IMR-90 (cell line): ENCODE measurements around the gene HLA-A.
A peak's percentile ranks its signal among the peaks of the same experiment; 100 is the strongest.

Source experiments
- BHLHE40 ChIP-seq: fragments of 150-350 bp; IDR thresholded peaks from 2 replicates; pipeline ENCODE4 v1.6.1; 2016; ENCODE audit warnings: mild to moderate bottlenecking, low read depth, low read length
- CEBPB ChIP-seq: IDR thresholded peaks from 2 replicates; pipeline ENCODE4 v1.6.1; 2012; ENCODE audit warnings: low read depth, low read length, improper control_type of control experiment
- CHD1 ChIP-seq: IDR thresholded peaks from 2 replicates; pipeline ENCODE4 v1.6.1; 2012; ENCODE audit warnings: low read depth, low read length, improper control_type of control experiment
- CTCF ChIP-seq: conservative IDR thresholded peaks from 2 replicates; pipeline ENCODE4 v1.5.1; 2012; ENCODE audit warnings: mild to moderate bottlenecking, low read depth, low read length, improper control_type of control experiment
- ELK1 ChIP-seq: fragments of 150-350 bp; IDR thresholded peaks from 2 replicates; pipeline ENCODE4 v1.6.1; 2016; ENCODE audit warnings: low read depth, mild to moderate bottlenecking, low read length, moderate library complexity, borderline replicate concordance
- FOS ChIP-seq: fragments of 150-350 bp; IDR thresholded peaks from 2 replicates; pipeline ENCODE4 v1.6.1; 2016; ENCODE audit warnings: low read depth, low read length
- MAFK ChIP-seq: IDR thresholded peaks from 2 replicates; pipeline ENCODE4 v1.6.1; 2012; ENCODE audit warnings: low read depth, low read length, improper control_type of control experiment
- MAZ ChIP-seq: IDR thresholded peaks from 2 replicates; pipeline ENCODE4 v1.6.1; 2012; ENCODE audit warnings: low read depth, mild to moderate bottlenecking, low read length, improper control_type of control experiment, moderate library complexity, borderline replicate concordance
- MXI1 ChIP-seq: IDR thresholded peaks from 2 replicates; pipeline ENCODE4 v1.6.1; 2012; ENCODE audit warnings: low read depth, mild to moderate bottlenecking, low read length, moderate library complexity, borderline replicate concordance
- POLR2A ChIP-seq: IDR thresholded peaks from 2 replicates; pipeline ENCODE4 v1.6.1; 2012; ENCODE audit warnings: mild to moderate bottlenecking, low read depth, low read length
- RAD21 ChIP-seq: IDR thresholded peaks from 2 replicates; pipeline ENCODE4 v1.6.1; 2012; ENCODE audit warnings: low read length, improper control_type of control experiment
- RCOR1 ChIP-seq: IDR thresholded peaks from 2 replicates; pipeline ENCODE4 v1.6.1; 2012; ENCODE audit warnings: mild to moderate bottlenecking, low read length, improper control_type of control experiment; ENCODE audit not compliant: insufficient replicate concordance
- TF ChIP-seq, protein P1 (sequence below): fragments of 150-350 bp; IDR thresholded peaks from 2 replicates; pipeline ENCODE4 v1.6.1; 2017; ENCODE audit warnings: mild to moderate bottlenecking, antibody characterized with exemption, low read length, low read depth

DNA sequence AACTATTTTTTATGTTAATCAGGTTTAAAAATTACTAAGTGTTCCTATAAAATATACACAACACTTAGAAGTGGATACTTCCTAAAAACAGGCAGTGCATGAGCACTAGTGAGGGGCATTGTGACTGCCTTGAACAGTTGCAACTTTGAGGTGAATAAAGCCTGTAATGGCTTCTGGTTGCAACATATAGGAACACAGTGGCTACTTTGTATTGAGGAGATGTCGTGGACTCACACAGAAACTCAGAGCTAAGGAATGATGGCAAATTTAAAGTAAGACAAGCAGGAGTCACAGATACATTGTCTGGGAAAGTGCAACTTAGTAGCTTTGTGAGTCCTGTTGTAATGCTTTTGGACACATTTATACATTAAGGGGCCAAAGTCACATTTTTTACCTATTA, 861 bp upstream of the HLA-A start:
- TF ChIP-seq POLR2A, result no peak
- no peak for TF ChIP-seq CTCF
- TF ChIP-seq RAD21, result no peak
- TF ChIP-seq RCOR1, result no peak
- no peak for TF ChIP-seq BHLHE40
- no peak for TF ChIP-seq FOS
- no peak for TF ChIP-seq MAZ
- TF ChIP-seq, protein P1, sequence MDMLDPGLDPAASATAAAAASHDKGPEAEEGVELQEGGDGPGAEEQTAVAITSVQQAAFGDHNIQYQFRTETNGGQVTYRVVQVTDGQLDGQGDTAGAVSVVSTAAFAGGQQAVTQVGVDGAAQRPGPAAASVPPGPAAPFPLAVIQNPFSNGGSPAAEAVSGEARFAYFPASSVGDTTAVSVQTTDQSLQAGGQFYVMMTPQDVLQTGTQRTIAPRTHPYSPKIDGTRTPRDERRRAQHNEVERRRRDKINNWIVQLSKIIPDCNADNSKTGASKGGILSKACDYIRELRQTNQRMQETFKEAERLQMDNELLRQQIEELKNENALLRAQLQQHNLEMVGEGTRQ, result no peak
- TF ChIP-seq MAFK, result no peak
- no peak for TF ChIP-seq ELK1
- TF ChIP-seq CHD1, result no peak
- peak; percentile 57 for TF ChIP-seq CEBPB
- TF ChIP-seq MXI1, result no peak
